Parathyroid adenoma (tissue), 2 donors: ENCODE measurements around the gene DLG2.

Source experiments
- H2AFZ ChIP-seq: fragments of 300-600 bp; sonication (generic); one replicate; pipeline ENCODE4 v1.7.0; 2017; ENCODE audit warnings: antibody characterized with exemption, mild to moderate bottlenecking
- H3K27ac ChIP-seq: fragments of 300-600 bp; sonication (generic); one replicate; pipeline ENCODE4 v1.7.0; 2017
- H3K27me3 ChIP-seq: fragments of 300-600 bp; sonication (generic); one replicate; pipeline ENCODE4 v1.7.0; 2017; ENCODE audit warnings: low read length; ENCODE audit not compliant: control insufficient read depth, insufficient read depth
- H3K36me3 ChIP-seq: fragments of 300-600 bp; sonication (generic); one replicate; pipeline ENCODE4 v1.7.0; 2017; ENCODE audit warnings: low read length; ENCODE audit not compliant: control insufficient read depth, insufficient read depth
- H3K4me1 ChIP-seq: fragments of 300-600 bp; sonication (generic); one replicate; pipeline ENCODE4 v1.7.0; 2017; ENCODE audit warnings: control low read depth
- H3K4me2 ChIP-seq: fragments of 300-600 bp; sonication (generic); one replicate; pipeline ENCODE4 v1.7.0; 2017; ENCODE audit warnings: low read length
- H3K4me3 ChIP-seq: fragments of 300-600 bp; sonication (generic); one replicate; pipeline ENCODE4 v1.7.0; 2017; ENCODE audit warnings: low read depth, low read length
- H3K79me2 ChIP-seq: fragments of 300-600 bp; sonication (generic); one replicate; pipeline ENCODE4 v1.7.0; 2017; ENCODE audit warnings: control low read depth
- H3K9ac ChIP-seq: fragments of 300-600 bp; sonication (generic); one replicate; pipeline ENCODE4 v1.7.0; 2017; ENCODE audit warnings: mild to moderate bottlenecking
- H3K9me3 ChIP-seq: fragments of 300-600 bp; sonication (generic); one replicate; pipeline ENCODE4 v1.7.0; 2017; ENCODE audit warnings: low read length; ENCODE audit not compliant: control insufficient read depth
- CTCF ChIP-seq: fragments of 300-600 bp; sonication (generic); IDR thresholded peaks from one replicate; pipeline ENCODE4 v1.7.0; 2017; ENCODE audit warnings: antibody characterized with exemption, mild to moderate bottlenecking
- donor health status: primary hyperparathyroidism.

The DLG2 gene

GRCh38 chr11:83827940-83828554 lies 1799.1 kb downstream of the DLG2 start:
- H3K9ac ChIP-seq = no peak overlapping the region
- no peaks in the 10 kb centered on the region for H3K9me3 ChIP-seq
- no peak overlapping the region for H3K4me3 ChIP-seq
- no peak overlapping the region for H3K27ac ChIP-seq
- no peak overlapping the region for H2AFZ ChIP-seq
- no peaks in the 10 kb centered on the region for H3K79me2 ChIP-seq
- no peak overlapping the region for H3K4me2 ChIP-seq
- peak; percentile 15 for TF ChIP-seq CTCF
- no peaks in the 10 kb centered on the region for H3K27me3 ChIP-seq
- no peaks in the 10 kb centered on the region for H3K4me1 ChIP-seq
- H3K36me3 ChIP-seq = no peaks in the 10 kb centered on the region

GRCh38 chr11:83827520-83827919 lies 1799.6 kb downstream of the DLG2 start:
- no peaks in the 10 kb centered on the region for H3K9me3 ChIP-seq
- no peak overlapping the region for H3K27ac ChIP-seq
- H3K4me1 ChIP-seq = no peaks in the 10 kb centered on the region
- no peak overlapping the region for H2AFZ ChIP-seq
- H3K4me3 ChIP-seq = no peak overlapping the region
- no peaks in the 10 kb centered on the region for H3K36me3 ChIP-seq
- no peak for TF ChIP-seq CTCF
- no peak overlapping the region for H3K9ac ChIP-seq
- H3K79me2 ChIP-seq = no peaks in the 10 kb centered on the region
- H3K27me3 ChIP-seq = no peaks in the 10 kb centered on the region
- no peak overlapping the region for H3K4me2 ChIP-seq

- no peak overlapping the region for H3K27ac ChIP-seq
Measured at GRCh38 chr11:83826078-83826477, 1801.1 kb downstream of the DLG2 start.

GRCh38 chr11:83823461-83824025 lies 1803.6 kb downstream of the DLG2 start:
- no peaks in the 10 kb centered on the region for H3K9me3 ChIP-seq
- H3K27ac ChIP-seq = no peak overlapping the region
- no peaks in the 10 kb centered on the region for H3K27me3 ChIP-seq
- H3K4me1 ChIP-seq = no peaks in the 10 kb centered on the region
- no peak overlapping the region for H3K4me2 ChIP-seq
- no peaks in the 10 kb centered on the region for H3K36me3 ChIP-seq
- H3K4me3 ChIP-seq = no peak overlapping the region
- H2AFZ ChIP-seq = no peak overlapping the region
- H3K79me2 ChIP-seq = no peaks in the 10 kb centered on the region
- no peak overlapping the region for H3K9ac ChIP-seq
- no peak for TF ChIP-seq CTCF

More at GRCh38 chr11:83826078-83826477, 1801.1 kb downstream of the DLG2 start:
- no peak overlapping the region for H3K9ac ChIP-seq
- H3K79me2 ChIP-seq = no peaks in the 10 kb centered on the region
- H3K9me3 ChIP-seq = no peaks in the 10 kb centered on the region
- H3K36me3 ChIP-seq = no peaks in the 10 kb centered on the region
- TF ChIP-seq CTCF = no peak
- no peaks in the 10 kb centered on the region for H3K27me3 ChIP-seq
- no peak overlapping the region for H2AFZ ChIP-seq
- H3K4me2 ChIP-seq = no peak overlapping the region
- H3K4me1 ChIP-seq = no peaks in the 10 kb centered on the region
- no peak overlapping the region for H3K4me3 ChIP-seq

- TF ChIP-seq CTCF = peak; percentile 52
- no peak overlapping the region for H2AFZ ChIP-seq
- H3K4me3 ChIP-seq = no peak overlapping the region
Measured at GRCh38 chr11:83819931-83820549, 1807.1 kb downstream of the DLG2 start.

More at GRCh38 chr11:83819931-83820549, 1807.1 kb downstream of the DLG2 start:
- Histone ChIP-seq H3K9ac (no peak overlapping the region), H3K27me3 (no peaks in the 10 kb centered on the region), H3K79me2 (no peaks in the 10 kb centered on the region), H3K4me2 (no peak overlapping the region), H3K9me3 (no peaks in the 10 kb centered on the region), H3K27ac (no peak overlapping the region), H3K36me3 (no peaks in the 10 kb centered on the region), H3K4me1 (no peaks in the 10 kb centered on the region)
